DMS153 treated with DMSO at 0.1 percent for 48 hours (cell line): ENCODE data around the gene MAGEA4.

Source experiments
- DNase-seq: peaks from one replicate; lab custom pipeline; 2025; ENCODE audit not compliant: unreplicated experiment; lab: John Stamatoyannopoulos, UW

The MAGEA4 gene

GRCh38 chrX:151923648-151924047 lies 11.0 kb downstream of the MAGEA4 start:
- no peak for DNase-seq

GRCh38 chrX:151929126-151929525 lies 16.4 kb downstream of the MAGEA4 start:
- no peak for DNase-seq

GRCh38 chrX:151935358-151935757 lies 22.7 kb downstream of the MAGEA4 start:
- no peak for DNase-seq

GRCh38 chrX:151938172-151938571 lies 25.5 kb downstream of the MAGEA4 start:
- no peak for DNase-seq

DNA sequence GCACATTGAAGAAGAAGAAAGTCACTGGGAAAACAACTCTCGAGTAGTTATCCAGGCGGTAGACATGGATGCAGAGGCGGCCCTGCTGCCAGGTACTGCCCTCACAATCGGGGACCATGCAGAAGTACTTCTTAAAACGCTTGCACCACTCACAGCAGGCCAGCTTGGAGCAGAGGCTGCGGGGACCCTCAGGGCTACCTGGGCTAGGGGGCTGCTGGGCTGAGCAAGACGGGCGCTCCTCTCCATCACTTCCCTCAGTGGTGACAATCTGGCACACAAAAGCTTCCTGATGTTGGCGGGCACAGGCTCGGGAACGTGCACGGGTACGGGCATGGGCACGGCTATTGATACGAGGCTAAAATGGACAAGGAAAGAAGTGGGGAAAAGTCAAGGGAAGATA lies 42.0 kb downstream of the MAGEA4 start:
- DNase-seq: no peak

DNA sequence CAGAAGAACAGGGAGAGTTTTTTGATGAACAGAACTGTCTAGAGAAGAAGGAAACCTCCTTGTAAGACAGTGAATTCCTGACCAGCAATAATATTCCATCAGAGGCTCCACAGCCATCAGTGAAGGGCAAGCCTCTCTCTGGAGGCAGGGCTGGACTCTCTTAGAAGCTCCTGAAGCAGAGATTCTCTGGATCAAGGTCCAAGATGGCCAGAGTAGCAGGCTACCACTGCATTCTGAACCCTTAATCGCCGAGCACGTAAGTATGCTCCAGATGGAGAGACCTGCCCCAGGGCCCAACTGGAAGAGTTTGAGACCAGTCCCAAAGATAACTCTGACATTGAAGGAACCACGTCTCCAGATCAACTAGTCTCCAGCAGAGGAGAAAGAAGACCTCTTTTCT lies 45.4 kb downstream of the MAGEA4 start:
- DNase-seq: no peak

DNA sequence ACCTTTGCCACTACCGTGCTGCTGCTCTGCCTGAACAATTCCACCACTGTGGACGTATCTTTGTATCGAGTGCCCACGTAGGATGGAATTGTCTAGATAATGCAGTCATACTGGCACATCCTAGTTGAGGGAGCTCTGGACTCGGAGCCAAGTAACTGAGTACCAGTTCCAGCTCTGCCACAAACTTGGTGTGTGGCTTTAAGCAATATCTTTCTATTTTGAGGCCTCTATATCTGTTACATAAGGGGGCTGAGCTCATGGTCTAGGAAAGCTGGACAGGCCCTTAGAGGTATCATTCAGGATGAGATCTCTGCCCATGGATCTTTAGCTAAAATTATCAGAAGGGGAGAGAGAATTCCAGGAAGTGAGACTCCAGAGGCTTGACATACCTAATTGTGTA lies 49.3 kb downstream of the MAGEA4 start:
- DNase-seq: no peak

- DNase-seq: no peak
Measured at GRCh38 chrX:151966236-151966635, 53.5 kb downstream of the MAGEA4 start.

GRCh38 chrX:151970027-151970426 lies 57.3 kb downstream of the MAGEA4 start:
- DNase-seq: no peak

DNA sequence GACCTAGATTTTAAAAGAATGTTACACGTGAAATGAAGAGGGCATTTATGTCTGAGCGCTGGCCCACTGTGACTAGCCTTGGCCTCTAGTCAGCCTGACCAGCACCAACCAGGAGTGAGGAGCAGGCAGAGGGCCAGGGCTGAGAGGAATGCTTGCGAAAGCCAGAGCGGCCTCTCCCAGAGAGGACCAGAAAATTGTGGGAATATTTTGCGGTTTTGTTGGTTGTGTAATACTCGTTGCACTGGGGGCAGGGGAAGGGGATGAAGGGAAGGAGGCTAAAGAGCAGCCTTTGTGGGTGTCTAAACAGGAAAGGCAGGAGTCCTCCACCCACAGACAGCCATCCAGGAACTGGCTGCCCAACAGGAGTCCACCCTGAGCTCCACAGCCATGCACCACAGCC lies 58.0 kb downstream of the MAGEA4 start:
- DNase-seq: no peak

GRCh38 chrX:151973060-151973661 lies 60.5 kb downstream of the MAGEA4 start:
- no peak for DNase-seq

DNA sequence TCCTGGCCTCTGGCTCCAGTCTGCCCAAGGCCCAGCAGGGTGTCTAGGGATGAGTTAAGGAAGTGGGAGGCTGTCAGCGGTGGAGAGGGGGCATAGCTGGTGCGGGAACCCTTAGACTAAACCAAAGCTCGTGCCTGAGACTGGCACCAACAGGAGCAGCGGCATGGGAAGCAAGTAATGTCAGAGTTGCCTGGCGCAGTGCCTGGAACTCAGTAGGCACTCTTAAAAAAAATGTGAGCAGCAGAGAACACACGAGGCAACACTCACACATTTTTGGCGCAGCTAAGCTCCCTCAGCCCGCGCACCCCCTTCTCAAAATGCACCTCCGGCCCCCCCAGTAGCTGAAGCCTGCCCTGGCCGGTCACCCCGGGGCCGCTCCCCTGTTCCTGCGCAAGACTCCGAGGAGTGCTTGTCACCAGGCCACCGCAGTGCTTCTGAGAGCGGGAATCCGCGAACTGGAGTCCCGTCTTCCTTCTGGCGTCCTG lies 61.2 kb downstream of the MAGEA4 start:
- no peak for DNase-seq
